Middle frontal gyrus (tissue), 1 donor: ENCODE data around the gene POP4.
"Not testable (repeated sequence)": the region's sequence is repeated elsewhere in the genome, so short reads cannot be mapped to it uniquely, and the experiment has no call there.

ENCODE experiments used
- DNase-seq: peaks from one replicate; pipeline ENCODE4 v3.0.0-alpha.2; 2015; ENCODE audit warnings: low spot score; ENCODE audit errors: extremely low spot score

The POP4 gene

DNA sequence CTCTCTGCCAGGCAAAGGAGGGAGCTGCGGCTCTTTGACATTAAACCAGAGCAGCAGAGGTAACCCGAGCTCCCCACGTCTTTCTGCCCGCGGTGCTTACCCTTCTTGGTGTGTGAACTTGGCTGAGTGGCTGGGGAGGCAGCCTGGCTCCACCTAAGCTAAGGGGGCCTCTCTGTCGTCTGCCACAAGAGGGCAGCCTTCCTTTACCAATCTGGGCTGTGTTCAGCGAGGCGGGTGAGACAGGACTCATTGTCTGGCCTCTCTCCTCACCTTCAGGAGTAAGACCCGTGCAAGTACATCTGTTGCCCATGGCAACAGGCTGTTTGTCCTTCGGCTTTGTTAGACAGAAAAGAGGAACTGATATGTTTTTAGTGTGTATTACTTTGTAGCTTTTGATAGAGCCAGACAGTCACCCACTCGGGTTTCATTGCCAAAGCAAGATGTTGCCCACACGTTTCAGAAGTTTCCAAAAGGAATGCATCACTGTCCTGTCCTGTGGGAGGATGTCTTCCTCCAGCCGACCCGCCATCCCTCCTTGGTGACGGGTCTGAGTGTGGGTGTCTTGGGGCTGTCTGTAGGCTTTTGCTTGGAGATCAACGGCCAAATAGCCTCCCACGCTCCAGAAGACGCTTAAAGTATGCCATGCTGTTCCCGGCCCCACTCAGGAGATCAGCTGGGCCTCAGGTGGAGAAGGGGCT is 4.6 kb downstream of the POP4 start:
- DNase-seq, result peak; percentile 69

DNA sequence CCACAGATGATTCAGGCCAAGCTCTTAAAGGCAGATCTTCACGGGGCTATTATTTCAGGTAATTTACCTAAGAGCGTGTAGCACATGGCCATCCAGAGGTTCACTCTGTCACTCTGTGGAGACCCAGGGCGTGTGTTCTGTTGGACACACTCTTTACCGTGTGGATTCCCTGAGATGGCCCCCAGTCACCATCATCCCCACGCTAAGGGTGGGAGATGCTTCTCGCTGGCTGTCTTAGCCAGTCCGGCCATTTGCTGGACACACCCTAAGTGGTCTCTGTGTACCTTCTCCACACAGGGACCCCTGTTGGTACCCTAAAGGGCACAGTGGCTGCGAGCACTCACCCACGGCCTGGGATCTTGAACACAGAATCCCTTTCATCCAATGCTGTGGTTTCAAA is 6.0 kb downstream of the POP4 start:
- no peak for DNase-seq

DNA sequence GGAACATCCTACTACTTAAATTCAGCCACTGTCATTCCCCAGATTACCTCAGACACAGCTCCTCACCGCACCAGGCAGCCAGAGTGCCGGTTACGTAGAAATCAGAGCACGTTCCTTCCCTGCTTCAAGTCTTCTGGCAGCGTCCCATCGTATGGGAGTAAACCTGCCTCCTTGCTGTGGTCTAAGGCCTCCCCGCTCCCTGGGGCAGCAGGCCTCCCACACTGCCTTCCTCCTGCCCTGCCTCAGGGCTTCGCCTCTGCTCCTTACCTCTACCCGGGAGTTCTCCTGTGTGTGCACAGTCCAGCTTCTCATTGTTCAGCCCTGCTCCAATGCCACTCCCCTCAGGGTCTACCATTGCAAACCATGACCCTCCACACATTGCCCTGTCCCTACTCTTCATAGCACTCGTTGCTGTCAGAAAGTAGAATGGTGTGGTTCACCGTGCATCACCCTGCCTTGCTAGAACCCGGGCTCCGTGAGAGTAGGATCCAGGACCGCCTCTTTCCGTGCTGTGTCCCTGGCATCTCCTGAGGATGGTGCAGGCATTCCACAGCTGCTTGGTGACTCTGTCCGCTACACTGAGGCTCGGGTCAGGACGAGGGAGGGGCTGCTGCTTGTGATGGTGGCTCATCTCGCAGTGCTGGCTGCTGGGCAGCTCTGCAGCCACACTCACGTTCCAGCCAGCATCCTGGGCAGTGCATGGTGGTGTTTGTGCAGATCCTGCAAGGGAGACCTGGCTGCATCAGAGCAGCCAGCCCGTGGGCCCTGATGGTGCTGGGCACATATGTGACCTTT is 6.9 kb downstream of the POP4 start:
- DNase-seq, result no peak

DNA sequence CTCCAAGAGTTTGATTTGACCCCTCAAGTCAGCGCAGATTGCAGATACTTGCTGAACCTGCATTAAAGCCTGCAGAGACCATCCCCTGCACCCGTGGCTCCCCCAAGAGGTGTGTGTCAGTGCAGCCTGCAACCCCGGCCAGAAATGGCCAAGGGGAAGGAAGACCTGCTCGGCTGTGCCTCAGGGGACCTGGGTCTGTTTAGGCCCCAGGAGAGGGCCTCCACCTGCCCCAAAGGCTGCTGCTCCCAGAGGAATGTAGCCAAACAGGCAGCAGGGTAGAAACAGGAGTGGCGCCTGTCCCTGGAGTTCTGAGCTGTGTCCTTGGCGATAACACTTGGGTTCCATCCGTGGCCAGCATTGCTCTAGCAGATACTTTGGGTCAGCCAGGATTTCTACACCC is 8.0 kb downstream of the POP4 start:
- no peak for DNase-seq

DNA sequence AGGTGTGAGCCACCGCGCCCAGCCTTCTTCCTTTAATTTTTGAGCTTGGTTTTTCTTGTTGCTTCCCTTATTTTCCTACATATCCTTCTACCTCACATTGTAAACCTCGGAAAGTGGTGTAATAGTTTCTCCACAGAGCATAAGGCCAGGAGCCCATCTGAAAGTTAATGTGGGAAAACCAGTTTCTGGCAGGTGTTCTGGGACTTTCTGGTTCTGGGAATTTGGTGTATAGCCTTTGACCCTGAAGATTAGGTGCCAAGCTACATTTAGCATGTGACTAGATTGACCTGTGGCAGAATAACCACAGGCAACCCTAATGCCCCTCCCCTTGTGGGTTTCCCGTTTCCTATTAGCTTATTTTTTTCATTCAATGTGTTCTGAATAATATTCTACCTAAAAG is 8.7 kb downstream of the POP4 start:
- no peak for DNase-seq

DNA sequence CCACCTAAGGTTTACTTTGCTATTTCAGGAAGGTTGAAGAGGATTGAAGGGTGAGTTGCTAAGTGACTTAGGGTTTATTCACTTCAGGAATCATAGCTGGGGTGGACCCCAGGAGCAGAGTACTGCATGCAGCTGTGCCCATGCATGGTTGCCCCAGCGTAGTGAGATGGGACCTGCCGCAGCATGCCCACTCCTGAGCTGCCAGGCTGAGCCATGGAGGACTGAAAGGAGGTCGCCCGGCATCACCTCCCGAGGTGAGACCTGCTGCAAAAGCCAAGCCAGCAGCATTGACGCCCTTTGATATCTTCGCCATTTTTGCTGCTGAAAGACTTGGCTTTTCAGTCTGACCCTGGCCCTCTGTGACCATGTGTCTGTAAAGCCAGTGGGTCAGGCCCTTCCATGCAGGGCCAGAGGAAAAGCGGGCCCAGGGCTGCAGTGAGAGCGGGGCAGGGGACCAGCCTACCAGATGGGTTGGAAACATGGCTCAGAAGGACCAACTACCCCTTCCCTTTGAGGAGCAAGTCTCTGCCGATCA is 9.9 kb downstream of the POP4 start:
- no peak for DNase-seq

DNA sequence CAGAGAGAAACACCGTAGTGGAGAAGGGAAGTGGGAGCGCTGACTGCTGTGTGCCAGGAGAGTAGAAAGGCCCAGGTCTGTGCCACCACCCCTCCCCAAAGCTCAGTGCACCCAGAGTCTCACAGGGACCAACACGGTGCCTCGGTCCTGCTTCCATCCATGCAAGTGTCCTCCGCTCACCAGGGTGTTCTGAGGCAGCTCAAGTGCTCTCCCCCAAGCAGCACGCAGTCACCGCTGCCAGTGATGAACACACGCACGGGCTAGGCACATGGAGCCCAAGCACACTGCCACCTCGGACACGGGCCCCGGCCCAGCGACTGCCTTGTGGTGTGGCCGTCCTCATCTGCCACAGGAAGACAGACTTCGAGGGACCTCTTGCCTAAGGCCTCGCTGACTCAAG is 10.5 kb downstream of the POP4 start:
- no peak for DNase-seq

DNA sequence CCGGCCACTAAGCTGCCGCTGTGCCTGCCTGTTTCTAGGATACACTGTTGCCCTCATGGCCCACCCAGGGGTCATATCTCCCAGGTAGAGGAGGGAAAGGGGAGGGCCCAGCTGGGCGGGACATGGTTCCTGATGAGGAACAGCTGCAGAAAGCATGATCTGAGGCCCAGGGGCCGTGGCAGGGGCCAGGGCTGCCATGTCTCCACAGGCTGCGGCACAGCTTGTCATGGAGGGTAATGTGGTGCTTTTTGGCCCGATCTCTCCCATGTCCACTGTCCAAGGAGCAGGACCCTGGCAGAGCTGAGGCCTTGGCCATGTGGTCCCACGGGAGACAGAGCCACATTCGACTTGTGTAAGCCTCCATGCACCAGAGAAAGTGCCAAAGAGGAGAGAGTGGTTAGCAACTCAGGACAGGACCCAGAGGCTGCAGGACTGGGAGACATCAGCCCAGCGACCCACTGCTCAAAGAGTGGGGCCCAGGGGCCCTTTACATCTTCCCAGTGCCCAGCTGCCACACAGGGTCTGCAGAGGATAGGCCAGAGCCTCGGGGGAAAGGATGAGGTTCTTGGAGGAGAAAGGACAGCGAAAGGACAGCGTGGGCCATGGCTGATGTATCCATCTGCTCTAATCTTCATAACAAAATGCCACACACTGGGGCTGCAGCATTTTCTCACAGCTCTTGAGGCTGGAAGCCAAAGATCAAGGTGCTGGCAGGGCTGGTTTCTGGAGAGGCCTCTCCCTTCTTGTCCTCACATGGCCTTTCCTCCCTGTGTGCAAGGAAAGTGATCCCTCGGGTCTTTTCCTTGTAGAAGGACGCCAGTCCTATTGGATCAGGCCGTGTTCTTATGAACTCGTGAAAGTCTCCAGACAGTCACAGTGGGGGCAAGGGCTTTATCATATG is 11.5 kb downstream of the POP4 start:
- no peak for DNase-seq

DNA sequence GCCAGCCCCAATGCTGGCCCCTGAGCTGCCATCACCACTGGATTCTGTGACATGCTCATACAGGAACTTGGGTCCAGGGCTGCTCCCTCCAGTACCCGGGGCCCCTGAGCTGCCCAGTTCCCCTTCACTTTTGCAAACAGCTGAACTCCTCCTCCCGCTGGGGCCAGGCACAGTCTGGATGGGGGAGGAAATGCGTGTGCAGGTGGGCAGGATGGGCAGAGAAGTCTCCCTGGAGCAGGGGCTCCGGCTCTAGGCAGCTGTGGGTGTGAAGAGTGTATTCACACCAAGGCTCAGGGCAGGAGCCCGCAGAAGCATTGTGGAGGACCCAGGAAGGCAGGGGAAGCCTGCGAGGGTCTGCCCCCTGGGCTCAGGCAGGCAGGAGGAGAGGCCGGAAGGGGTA is 12.4 kb downstream of the POP4 start:
- DNase-seq, result no peak

DNA sequence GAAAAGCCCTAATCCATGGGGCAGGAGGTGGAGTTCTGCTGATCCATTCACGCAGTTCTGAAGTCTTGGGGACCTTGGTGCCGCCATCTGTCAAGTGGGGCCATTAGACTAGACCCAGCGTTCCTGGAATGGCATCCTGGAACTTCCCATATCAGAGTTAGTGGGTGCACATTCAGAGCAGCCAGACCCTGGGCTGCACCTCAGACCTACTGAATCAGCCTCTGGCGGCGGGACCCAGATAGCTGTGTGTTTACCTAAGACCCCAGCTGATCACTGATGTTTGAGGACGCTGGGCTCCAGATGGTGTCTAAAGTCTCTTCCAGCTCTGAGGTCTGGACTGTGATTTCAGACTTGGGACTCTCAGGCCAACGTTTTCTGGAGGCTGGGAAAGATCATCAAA is 12.8 kb downstream of the POP4 start:
- DNase-seq, result no peak

DNA sequence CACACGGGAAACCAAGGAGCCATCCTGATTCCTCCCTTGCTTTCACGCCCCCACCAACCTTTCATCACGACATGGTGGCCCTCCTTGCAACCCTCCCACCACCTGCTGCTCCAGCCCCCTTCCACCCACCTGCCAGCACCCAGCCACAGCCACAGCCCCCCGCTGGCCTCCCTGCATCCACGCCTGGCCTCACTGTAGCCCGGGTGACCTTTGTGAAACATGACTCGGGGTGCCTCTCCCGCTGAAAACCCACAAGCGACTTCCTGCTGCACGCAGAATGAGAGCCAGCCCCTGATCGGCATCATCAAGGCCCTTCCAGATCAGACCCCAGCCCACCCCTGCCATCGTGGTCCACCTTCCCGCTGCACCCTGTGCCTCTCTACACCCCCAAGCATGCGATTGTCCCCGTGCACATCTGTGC is 14.9 kb downstream of the POP4 start:
- no peak for DNase-seq

DNA sequence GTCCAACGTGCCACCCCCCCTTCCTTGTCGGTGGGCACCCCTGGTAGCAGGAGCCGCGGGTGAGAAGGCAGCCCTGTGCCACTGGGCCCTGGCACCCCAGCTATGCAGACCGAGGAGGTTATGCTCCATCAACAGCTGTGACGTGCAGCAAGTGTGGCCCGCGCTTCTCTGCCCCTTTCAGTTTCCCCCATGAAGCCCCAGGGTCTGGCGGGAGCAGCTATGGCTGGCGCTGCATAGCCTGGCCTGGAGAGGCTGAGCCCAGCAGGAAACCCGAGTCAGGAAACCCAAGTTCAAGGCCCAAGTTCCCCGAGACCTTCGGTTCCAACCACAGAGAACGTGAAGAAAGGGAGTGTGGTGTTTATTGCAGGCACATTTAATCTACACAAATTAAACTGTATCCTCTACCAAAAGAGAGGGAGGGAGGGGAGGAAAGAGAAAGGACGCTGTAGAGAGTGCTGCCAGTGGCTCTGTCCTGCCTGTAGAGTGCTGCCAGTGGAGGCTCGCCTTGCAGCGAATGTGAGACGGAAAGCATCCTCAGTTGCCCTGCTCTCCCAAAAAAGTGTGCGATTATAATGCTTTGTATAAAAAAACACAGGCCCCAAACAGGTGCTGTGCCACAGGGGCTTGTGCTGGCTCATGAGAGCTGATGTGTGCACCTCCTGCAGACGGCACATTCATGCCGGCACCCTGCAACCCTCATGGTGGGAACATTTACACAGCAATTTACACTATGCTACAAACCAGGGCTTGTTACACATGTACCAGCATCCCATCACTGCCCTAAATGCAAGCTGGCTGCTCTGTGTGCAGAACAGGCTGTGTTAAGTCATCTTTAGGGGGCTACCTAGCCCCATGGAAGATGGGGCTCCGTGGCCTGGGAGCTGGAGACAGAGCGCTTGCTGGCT is 16.3 kb downstream of the POP4 start:
- DNase-seq, result no peak

DNA sequence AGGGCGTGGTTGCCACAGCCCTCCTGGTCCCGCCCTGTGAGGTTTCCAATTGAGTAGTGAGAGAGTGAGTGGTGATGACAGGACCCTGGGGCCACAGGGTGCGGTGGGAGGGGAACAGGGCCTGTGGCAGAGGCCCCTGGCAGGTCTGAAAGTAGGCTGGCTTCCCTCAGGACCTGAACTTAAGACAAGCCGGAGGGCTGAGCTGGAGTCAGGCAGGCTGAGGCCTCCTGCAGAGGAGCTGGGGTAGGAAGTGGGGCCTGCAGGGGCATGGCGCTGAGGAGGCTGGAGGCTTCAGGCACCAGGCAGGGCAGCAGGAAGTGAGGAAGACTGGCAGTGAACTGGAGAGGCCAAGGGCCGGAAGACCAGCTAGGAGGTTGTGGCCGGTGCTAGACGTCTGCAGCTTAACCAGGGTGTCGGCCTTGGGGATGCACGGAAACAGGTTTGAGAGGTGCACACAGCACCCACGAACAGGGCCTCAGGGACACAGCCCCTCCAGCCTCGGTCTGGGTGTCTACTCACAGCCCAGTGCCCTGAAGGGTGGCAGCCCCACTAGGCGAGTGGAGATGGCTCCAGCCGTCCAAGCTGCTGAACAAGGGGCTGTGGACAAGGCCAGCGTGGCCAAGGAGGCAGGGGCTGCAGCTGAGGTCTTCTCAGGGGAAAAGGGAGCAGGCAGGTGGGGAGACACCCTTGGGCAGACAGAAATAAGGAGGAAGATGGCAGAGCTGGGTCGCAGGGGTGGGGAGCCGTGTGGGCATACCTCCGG is 17.8 kb downstream of the POP4 start:
- no peak for DNase-seq

DNA sequence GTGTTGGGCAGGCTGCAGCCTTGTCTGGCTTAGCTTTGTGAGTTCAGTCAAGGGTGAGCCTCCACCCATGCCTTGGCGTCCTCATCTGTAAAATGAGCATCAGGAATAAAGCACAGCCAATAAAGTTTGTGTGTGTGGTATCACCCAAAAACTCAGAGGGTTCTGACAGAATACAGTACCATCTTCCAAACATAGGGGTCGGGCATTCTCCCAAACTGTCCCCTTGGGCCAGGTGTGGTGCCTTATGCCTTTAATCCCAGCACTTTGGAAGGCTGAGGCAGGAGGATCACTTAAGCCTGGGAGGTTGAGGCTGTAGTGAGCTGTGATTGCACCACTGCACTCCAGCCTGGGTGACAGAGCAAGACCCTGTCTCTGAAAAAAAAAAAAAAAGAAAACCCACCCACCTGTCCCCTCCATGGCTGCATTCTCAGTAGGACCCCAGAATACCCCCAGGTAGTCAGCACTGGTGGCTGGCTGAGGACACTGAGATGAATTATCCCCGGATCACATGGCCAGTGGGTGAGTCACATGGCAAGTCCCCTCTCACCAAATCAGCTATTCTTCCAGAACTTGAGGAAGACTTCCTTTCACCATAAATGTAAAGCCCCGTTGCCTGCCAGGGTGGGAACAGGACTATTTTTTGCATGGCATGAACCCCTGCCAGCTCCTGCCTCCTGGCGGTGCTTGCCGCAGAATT is 18.6 kb downstream of the POP4 start:
- no peak for DNase-seq

DNA sequence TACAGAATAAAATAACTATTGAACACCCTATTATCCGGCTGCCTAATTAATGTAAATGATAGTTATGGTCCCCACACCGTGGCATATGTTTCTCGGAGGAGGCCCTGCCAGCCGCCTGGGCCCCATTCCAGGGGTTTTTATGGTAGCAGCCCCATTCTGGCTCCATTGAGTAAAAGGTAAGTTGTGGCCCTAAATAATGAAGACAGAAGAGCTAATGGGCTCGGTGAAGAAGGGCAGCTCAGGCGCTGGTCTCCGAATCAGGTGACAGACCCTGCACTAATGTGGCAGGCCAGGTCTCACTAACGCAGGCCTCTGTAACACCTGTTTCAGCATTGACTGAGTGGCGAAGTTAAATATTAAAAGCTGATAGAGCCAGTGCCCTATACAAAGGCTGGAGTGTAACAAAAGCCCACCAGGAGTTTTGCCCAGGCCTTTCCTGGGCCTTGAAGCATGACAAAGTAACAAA is 19.1 kb downstream of the POP4 start:
- no peak for DNase-seq

DNA sequence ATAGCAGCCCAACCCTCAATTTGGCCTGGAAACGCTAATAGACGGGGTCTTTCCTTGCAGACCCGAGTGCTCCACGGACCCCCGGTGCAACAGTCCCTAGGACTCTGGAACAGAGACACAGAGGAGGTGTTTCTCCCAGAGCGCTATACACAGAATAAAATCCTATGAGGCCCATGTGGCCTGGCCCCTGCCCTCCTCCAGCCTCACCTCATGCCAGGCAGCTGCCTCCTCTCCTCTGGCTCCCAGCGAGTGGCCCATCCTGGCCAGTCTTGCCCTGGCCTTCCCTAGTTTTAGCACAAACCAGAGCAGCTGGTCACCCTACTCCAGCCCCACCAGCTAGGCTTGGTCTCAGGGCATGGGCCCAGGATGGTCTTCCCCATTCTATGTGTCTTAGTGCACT is 20.3 kb downstream of the POP4 start:
- DNase-seq, result no peak

DNA sequence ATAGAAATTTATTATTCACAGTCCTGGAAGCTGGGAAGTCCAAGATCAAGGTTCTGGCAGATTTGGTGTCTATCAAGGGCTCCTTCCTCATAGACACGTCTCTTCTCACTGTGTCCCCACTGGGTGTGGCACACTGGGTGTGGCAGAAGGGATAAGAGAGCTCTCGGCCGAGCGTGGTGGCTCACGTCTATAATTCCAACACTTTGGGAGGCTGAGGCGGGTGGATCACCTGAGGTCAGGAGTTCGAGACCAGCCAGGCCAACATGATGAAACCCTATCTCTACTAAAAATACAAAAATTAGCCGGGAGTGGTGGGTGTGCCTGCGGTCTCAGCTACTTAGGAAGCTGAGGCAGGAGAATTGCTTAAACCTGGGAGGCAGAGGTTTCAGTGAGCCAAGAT is 20.7 kb downstream of the POP4 start:
- DNase-seq, result not testable (repeated sequence)

DNA sequence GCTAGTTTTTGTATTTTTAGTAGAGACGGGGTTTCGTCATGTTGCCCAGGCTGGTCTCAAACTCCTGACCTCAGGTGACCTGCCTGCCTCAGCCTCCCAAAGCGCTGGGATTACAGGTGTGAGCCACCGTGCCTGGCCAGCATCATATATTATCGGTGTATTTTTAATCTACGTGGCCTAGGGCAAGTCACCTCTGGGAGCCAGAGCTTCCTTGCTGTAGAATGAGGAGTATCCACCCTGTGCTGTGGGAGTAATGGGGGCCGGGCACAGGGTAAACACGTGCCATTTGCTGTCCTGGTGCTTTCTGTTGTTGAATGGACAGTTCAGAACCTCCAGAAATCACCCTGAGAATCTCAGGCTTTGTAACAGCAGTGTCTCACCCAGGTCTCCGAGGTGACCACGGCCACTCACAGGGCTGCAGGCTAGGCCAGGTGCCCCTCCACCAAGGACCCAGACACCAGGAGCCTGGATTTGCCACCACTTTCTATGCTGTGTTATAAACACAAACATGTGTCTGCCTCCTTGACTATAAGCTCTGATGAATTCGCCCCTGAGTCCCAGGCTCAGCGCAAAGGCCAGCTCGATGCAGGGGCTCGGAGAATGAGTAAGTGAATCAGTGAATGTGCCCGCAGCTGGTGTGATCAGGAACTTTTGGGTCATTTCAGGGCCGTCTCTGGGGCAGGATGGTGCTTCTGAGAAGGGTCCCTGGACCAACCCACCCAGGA is 22.7 kb downstream of the POP4 start:
- DNase-seq, result no peak
